GM18519 (cell line): ENCODE data around the gene RAPGEF2.
"Not testable (repeated sequence)": the region's sequence is repeated elsewhere in the genome, so short reads cannot be mapped to it uniquely, and the experiment has no call there.

ENCODE experiments used
- ATAC-seq: cut with Tn5 transposase; IDR thresholded peaks from one replicate; pipeline ENCODE4 v1.9.1; 2021; ENCODE audit warnings: mild to moderate bottlenecking, moderate library complexity; ENCODE audit not compliant: unreplicated experiment, low FRiP score

Gene RAPGEF2

GRCh38 chr4:159293811-159294515 lies 191.1 kb downstream of the RAPGEF2 start:
- no peak for ATAC-seq

- no peak for ATAC-seq
Observed at GRCh38 chr4:159296061-159296460, 193.2 kb downstream of the RAPGEF2 start.

GRCh38 chr4:159297091-159297490 lies 194.2 kb downstream of the RAPGEF2 start:
- no peak for ATAC-seq

GRCh38 chr4:159298502-159298901 lies 195.6 kb downstream of the RAPGEF2 start:
- ATAC-seq, result peak; percentile 73

- ATAC-seq, result no peak
Observed at GRCh38 chr4:159303435-159303834, 200.6 kb downstream of the RAPGEF2 start.

- ATAC-seq, result no peak
Observed at GRCh38 chr4:159305129-159305528, 202.2 kb downstream of the RAPGEF2 start.

GRCh38 chr4:159307929-159308328 lies 205.1 kb downstream of the RAPGEF2 start:
- ATAC-seq, result no peak

GRCh38 chr4:159308566-159309340 lies 205.9 kb downstream of the RAPGEF2 start:
- ATAC-seq, result no peak

- ATAC-seq, result no peak
Observed at GRCh38 chr4:159312236-159312635, 209.4 kb downstream of the RAPGEF2 start.

GRCh38 chr4:159315879-159316278 lies 213.0 kb downstream of the RAPGEF2 start:
- ATAC-seq, result not testable (repeated sequence)

- no peak for ATAC-seq
Observed at GRCh38 chr4:159317203-159317602, 214.3 kb downstream of the RAPGEF2 start.

GRCh38 chr4:159319027-159319426 lies 216.1 kb downstream of the RAPGEF2 start:
- no peak for ATAC-seq

GRCh38 chr4:159326480-159326879 lies 223.6 kb downstream of the RAPGEF2 start:
- no peak for ATAC-seq

GRCh38 chr4:159328766-159329165 lies 225.9 kb downstream of the RAPGEF2 start:
- no peak for ATAC-seq

GRCh38 chr4:159334461-159334860 lies 231.6 kb downstream of the RAPGEF2 start:
- no peak for ATAC-seq

- ATAC-seq, result no peak
Observed at GRCh38 chr4:159337041-159337440, 234.2 kb downstream of the RAPGEF2 start.

- no peak for ATAC-seq
Observed at GRCh38 chr4:159341522-159341921, 238.6 kb downstream of the RAPGEF2 start.

- ATAC-seq, result no peak
Observed at GRCh38 chr4:159342374-159342773, 239.5 kb downstream of the RAPGEF2 start.

GRCh38 chr4:159343116-159343515 lies 240.2 kb downstream of the RAPGEF2 start:
- ATAC-seq, result no peak

- no peak for ATAC-seq
Observed at GRCh38 chr4:159344877-159345276, 242.0 kb downstream of the RAPGEF2 start.

- ATAC-seq, result no peak
Observed at GRCh38 chr4:159346681-159347080, 243.8 kb downstream of the RAPGEF2 start.

GRCh38 chr4:159347813-159348212 lies 244.9 kb downstream of the RAPGEF2 start:
- no peak for ATAC-seq
